ENCODE measurements around the gene DGUOK.

DGUOK gene

DNA sequence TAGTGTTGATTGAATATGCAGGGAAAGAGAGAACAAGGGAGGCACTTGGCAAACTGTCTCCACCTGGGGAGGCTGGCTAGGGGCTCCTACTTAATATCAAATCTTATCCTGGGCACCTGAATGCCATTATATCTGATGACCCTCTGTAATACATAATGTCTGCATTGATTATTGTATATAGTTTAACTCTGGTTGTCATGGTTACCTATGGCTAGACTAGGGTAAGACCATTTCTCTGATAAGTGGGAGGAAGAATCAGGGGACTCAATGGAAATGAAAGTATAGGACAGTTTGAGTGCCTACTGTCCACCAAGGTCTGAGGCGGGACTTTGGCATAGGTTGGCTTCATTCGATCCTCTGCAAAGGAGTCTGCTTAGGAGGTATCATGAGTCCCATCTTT lies 50.8 kb downstream of the DGUOK start:
- H3K56ac ChIP-seq (ENCODE audit: low read length), result no peak overlapping the region
- DNase-seq, result no peak
- H4K8ac ChIP-seq (ENCODE audit: low read depth, low read length), result no peak overlapping the region
- H3K36me3 ChIP-seq (ENCODE audit: control insufficient read depth, insufficient read depth, low read length), result no peaks in the 10 kb centered on the region
- H3K4me3 ChIP-seq (ENCODE audit: low read length), result no peak overlapping the region
- no peaks in the 10 kb centered on the region for H3K79me1 ChIP-seq (ENCODE audit: low read length)
- H3K9ac ChIP-seq (ENCODE audit: low read length), result no peak overlapping the region
- WGBS (ENCODE audit: extremely low coverage, insufficient coverage, low lambda C conversion rate), result no CpG with 5 or more reads among the region's 2 CpGs
- no peak overlapping the region for H3K27ac ChIP-seq (ENCODE audit: low read depth, low read length)
- H4K5ac ChIP-seq (ENCODE audit: low read length), result no peak overlapping the region
- peaks cover 4% of the 10 kb centered on the region for H3K4me1 ChIP-seq (ENCODE audit: control insufficient read depth, low read depth, low read length)
- no peak overlapping the region for H3K23ac ChIP-seq (ENCODE audit: low read length)
- H3K4me2 ChIP-seq (ENCODE audit: low read length), result no peak overlapping the region
- H2BK5ac ChIP-seq (ENCODE audit: low read length), result no peak overlapping the region
- H3K27me3 ChIP-seq (ENCODE audit: insufficient read depth, low read length, poor library complexity), result no peaks in the 10 kb centered on the region
- no peak overlapping the region for H3K4ac ChIP-seq (ENCODE audit: low read depth, low read length)
- no peak overlapping the region for H3K18ac ChIP-seq (ENCODE audit: low read length)
- no peak overlapping the region for H2AK5ac ChIP-seq (ENCODE audit: low read length)
- no peaks in the 10 kb centered on the region for H3K79me2 ChIP-seq (ENCODE audit: control insufficient read depth, insufficient read depth, low read length)
- H2BK15ac ChIP-seq (replicated peaks; ENCODE audit: low read depth), result no peak overlapping the region
- no peak overlapping the region for H2BK120ac ChIP-seq (ENCODE audit: low read depth, low read length)

GRCh38 chr2:73979021-73979420 lies 52.3 kb downstream of the DGUOK start:
- no peak overlapping the region for H4K8ac ChIP-seq (ENCODE audit: low read depth, low read length)
- peak; percentile 72 for DNase-seq
- no peak overlapping the region for H4K5ac ChIP-seq (ENCODE audit: low read length)
- no peak overlapping the region for H2BK5ac ChIP-seq (ENCODE audit: low read length)
- H2AK5ac ChIP-seq (ENCODE audit: low read length), result no peak overlapping the region
- no peaks in the 10 kb centered on the region for H3K79me1 ChIP-seq (ENCODE audit: low read length)
- no peak overlapping the region for H3K4ac ChIP-seq (ENCODE audit: low read depth, low read length)
- WGBS (ENCODE audit: extremely low coverage, insufficient coverage, low lambda C conversion rate), result no CpG with 5 or more reads among the region's 5 CpGs
- no peak overlapping the region for H3K9ac ChIP-seq (ENCODE audit: low read length)
- no peak overlapping the region for H3K4me3 ChIP-seq (ENCODE audit: low read length)
- H3K56ac ChIP-seq (ENCODE audit: low read length), result no peak overlapping the region
- H3K4me1 ChIP-seq (ENCODE audit: control insufficient read depth, low read depth, low read length), result peaks cover 6% of the 10 kb centered on the region
- no peaks in the 10 kb centered on the region for H3K27me3 ChIP-seq (ENCODE audit: insufficient read depth, low read length, poor library complexity)
- no peak overlapping the region for H3K23ac ChIP-seq (ENCODE audit: low read length)
- no peak overlapping the region for H2BK15ac ChIP-seq (replicated peaks; ENCODE audit: low read depth)
- H3K18ac ChIP-seq (ENCODE audit: low read length), result no peak overlapping the region
- H2BK120ac ChIP-seq (ENCODE audit: low read depth, low read length), result no peak overlapping the region
- H3K27ac ChIP-seq (ENCODE audit: low read depth, low read length), result no peak overlapping the region
- no peak overlapping the region for H3K4me2 ChIP-seq (ENCODE audit: low read length)
- H3K36me3 ChIP-seq (ENCODE audit: control insufficient read depth, insufficient read depth, low read length), result no peaks in the 10 kb centered on the region
- H3K79me2 ChIP-seq (ENCODE audit: control insufficient read depth, insufficient read depth, low read length), result no peaks in the 10 kb centered on the region

DNA sequence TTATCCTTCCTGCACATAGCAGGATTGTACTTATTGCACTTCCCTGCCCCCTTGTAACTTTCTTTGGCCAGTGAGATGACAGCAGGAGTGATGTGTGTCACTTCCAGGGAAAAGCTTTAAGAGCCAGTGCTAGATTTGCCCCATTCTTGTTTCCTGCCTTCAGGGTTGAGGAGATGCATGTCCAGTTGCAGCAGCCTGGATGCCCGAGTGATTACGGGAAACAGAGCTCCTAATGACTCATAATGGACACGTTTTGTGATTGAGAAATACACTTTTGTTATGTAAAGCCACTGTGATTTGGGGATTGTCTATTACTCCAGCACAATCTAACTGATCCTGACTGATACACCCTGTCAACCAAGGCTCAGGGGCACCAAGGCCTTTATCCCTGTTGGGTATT lies 53.0 kb downstream of the DGUOK start:
- Histone ChIP-seq H3K27me3 (ENCODE audit: insufficient read depth, low read length, poor library complexity) (no peaks in the 10 kb centered on the region), H3K36me3 (ENCODE audit: control insufficient read depth, insufficient read depth, low read length) (no peaks in the 10 kb centered on the region), H2AK5ac (ENCODE audit: low read length) (no peak overlapping the region), H4K8ac (ENCODE audit: low read depth, low read length) (no peak overlapping the region), H3K9ac (ENCODE audit: low read length) (no peak overlapping the region), H3K79me2 (ENCODE audit: control insufficient read depth, insufficient read depth, low read length) (no peaks in the 10 kb centered on the region), H2BK120ac (ENCODE audit: low read depth, low read length) (no peak overlapping the region), H3K4ac (ENCODE audit: low read depth, low read length) (no peak overlapping the region), H3K23ac (ENCODE audit: low read length) (no peak overlapping the region), H3K56ac (ENCODE audit: low read length) (no peak overlapping the region), H3K27ac (ENCODE audit: low read depth, low read length) (no peak overlapping the region), H4K5ac (ENCODE audit: low read length) (no peak overlapping the region), H3K18ac (ENCODE audit: low read length) (no peak overlapping the region), H2BK15ac (replicated peaks; ENCODE audit: low read depth) (no peak overlapping the region), H3K79me1 (ENCODE audit: low read length) (no peaks in the 10 kb centered on the region), H3K4me1 (ENCODE audit: control insufficient read depth, low read depth, low read length) (peaks cover 6% of the 10 kb centered on the region), H2BK5ac (ENCODE audit: low read length) (no peak overlapping the region), H3K4me2 (ENCODE audit: low read length) (no peak overlapping the region), H3K4me3 (ENCODE audit: low read length) (no peak overlapping the region)
- no CpG with 5 or more reads among the region's 3 CpGs for WGBS (ENCODE audit: extremely low coverage, insufficient coverage, low lambda C conversion rate)
- no peak for DNase-seq

- Histone ChIP-seq H3K4me1 (ENCODE audit: control insufficient read depth, low read depth, low read length) (peaks cover 6% of the 10 kb centered on the region), H3K56ac (ENCODE audit: low read length) (no peak overlapping the region), H4K8ac (ENCODE audit: low read depth, low read length) (no peak overlapping the region), H3K27ac (ENCODE audit: low read depth, low read length) (no peak overlapping the region), H3K4me2 (ENCODE audit: low read length) (no peak overlapping the region), H2BK120ac (ENCODE audit: low read depth, low read length) (no peak overlapping the region), H3K23ac (ENCODE audit: low read length) (no peak overlapping the region), H3K36me3 (ENCODE audit: control insufficient read depth, insufficient read depth, low read length) (no peaks in the 10 kb centered on the region), H3K9ac (ENCODE audit: low read length) (no peak overlapping the region), H2BK15ac (replicated peaks; ENCODE audit: low read depth) (no peak overlapping the region), H2BK5ac (ENCODE audit: low read length) (no peak overlapping the region), H3K79me2 (ENCODE audit: control insufficient read depth, insufficient read depth, low read length) (no peaks in the 10 kb centered on the region), H3K18ac (ENCODE audit: low read length) (no peak overlapping the region), H2AK5ac (ENCODE audit: low read length) (no peak overlapping the region), H4K5ac (ENCODE audit: low read length) (no peak overlapping the region), H3K4me3 (ENCODE audit: low read length) (no peak overlapping the region), H3K79me1 (ENCODE audit: low read length) (no peaks in the 10 kb centered on the region), H3K4ac (ENCODE audit: low read depth, low read length) (no peak overlapping the region), H3K27me3 (ENCODE audit: insufficient read depth, low read length, poor library complexity) (no peaks in the 10 kb centered on the region)
- no peak for DNase-seq
- no CpG with 5 or more reads among the region's 2 CpGs for WGBS (ENCODE audit: extremely low coverage, insufficient coverage, low lambda C conversion rate)
Measured at GRCh38 chr2:73980566-73980965, 53.9 kb downstream of the DGUOK start.

- H3K18ac ChIP-seq (ENCODE audit: low read length), result no peak overlapping the region
- H3K4me2 ChIP-seq (ENCODE audit: low read length), result peak overlapping the region; percentile 49
- peaks cover 3% of the 10 kb centered on the region for H3K79me1 ChIP-seq (ENCODE audit: low read length)
- no peak overlapping the region for H4K5ac ChIP-seq (ENCODE audit: low read length)
- no peak overlapping the region for H3K27ac ChIP-seq (ENCODE audit: low read depth, low read length)
- H3K9ac ChIP-seq (ENCODE audit: low read length), result peak overlapping the region; percentile 68
- H2BK120ac ChIP-seq (ENCODE audit: low read depth, low read length), result no peak overlapping the region
- no peak overlapping the region for H2BK15ac ChIP-seq (replicated peaks; ENCODE audit: low read depth)
- no peaks in the 10 kb centered on the region for H3K27me3 ChIP-seq (ENCODE audit: insufficient read depth, low read length, poor library complexity)
- DNase-seq, result peak; percentile 82
- H2BK5ac ChIP-seq (ENCODE audit: low read length), result no peak overlapping the region
- peak overlapping the region; percentile 83 for H3K56ac ChIP-seq (ENCODE audit: low read length)
- no CpG with 5 or more reads among the region's 31 CpGs for WGBS (ENCODE audit: extremely low coverage, insufficient coverage, low lambda C conversion rate)
- H3K23ac ChIP-seq (ENCODE audit: low read length), result no peak overlapping the region
- peaks cover 11% of the 10 kb centered on the region for H3K4me1 ChIP-seq (ENCODE audit: control insufficient read depth, low read depth, low read length)
- H3K79me2 ChIP-seq (ENCODE audit: control insufficient read depth, insufficient read depth, low read length), result peaks cover 5% of the 10 kb centered on the region
- no peak overlapping the region for H4K8ac ChIP-seq (ENCODE audit: low read depth, low read length)
- no peak overlapping the region for H2AK5ac ChIP-seq (ENCODE audit: low read length)
- H3K4ac ChIP-seq (ENCODE audit: low read depth, low read length), result no peak overlapping the region
- peak overlapping the region; percentile 44 for H3K4me3 ChIP-seq (ENCODE audit: low read length)
- no peaks in the 10 kb centered on the region for H3K36me3 ChIP-seq (ENCODE audit: control insufficient read depth, insufficient read depth, low read length)
Measured at GRCh38 chr2:73981081-73982001, 54.7 kb downstream of the DGUOK start.
